ENCODE results near the gene DCLK2. TPM values are rescaled to one million over a fixed set of nuclear protein-coding genes. Genes with fewer than 3 reads are reported as not detected.
"Not testable (repeated sequence)": the region's sequence is repeated elsewhere in the genome, so short reads cannot be mapped to it uniquely, and the experiment has no call there.

The DCLK2 gene
- total RNA-seq, 1 experiment from 2014 or later = 2.7 TPM

- ATAC-seq = no peak
- ChIA-PET CTCF (no interaction called here), RAD21 (ENCODE audit: low non-redundant PET in 1 of 2, low total read pairs in 2 of 2, uncharacterized antibody in 2 of 2, unreplicated experiment in 2 of 2) (no interaction called here), POLR2A (no interaction called here)
- no peak overlapping the region for H2AFZ ChIP-seq (ENCODE audit: low read depth, low read length, poor library complexity, severe bottlenecking)
- H4K20me1 ChIP-seq (ENCODE audit: insufficient read depth) = no peaks in the 10 kb centered on the region
- DNase-seq (ENCODE audit: low read depth, low spot score) = no peak
- no peaks in the 10 kb centered on the region for H3K79me2 ChIP-seq (ENCODE audit: insufficient read depth, low read length)
- H3K9ac ChIP-seq (ENCODE audit: low read length) = no peak overlapping the region
- no peak overlapping the region for H3K4me3 ChIP-seq (replicated peaks in 1 of 2; ENCODE audit: low read depth in 1 of 2, low read length in 2 of 2)
- no TSS peak for BruUV-seq (replicated peaks)
- no peak overlapping the region for H3K4me2 ChIP-seq (ENCODE audit: low read length)
- H3K9me2 ChIP-seq (ENCODE audit: insufficient read depth) = no peaks in the 10 kb centered on the region
- no peaks in the 10 kb centered on the region for H3K9me3 ChIP-seq (ENCODE audit: control insufficient read depth in 1 of 2, insufficient read depth in 1 of 2, low read depth in 1 of 2, low read length in 2 of 2)
- no peak overlapping the region for H3K27ac ChIP-seq (ENCODE audit: low read depth, low read length)
- no peaks in the 10 kb centered on the region for H3K36me3 ChIP-seq (ENCODE audit: control insufficient read depth in 1 of 2, insufficient read depth in 2 of 2, low read length in 2 of 2)
- TF ChIP-seq SP1 (IDR thresholded peaks at IDR 0.05; ENCODE audit: low read depth) (no peak), ELF1 (IDR thresholded peaks at IDR 0.05; ENCODE audit: borderline replicate concordance, low read depth) (no peak), CEBPB (IDR thresholded peaks at IDR 0.05; ENCODE audit: low read depth) (no peak)
- no peaks in the 10 kb centered on the region for H3K27me3 ChIP-seq (ENCODE audit: insufficient read depth, low read length)
- H3K4me1 ChIP-seq (ENCODE audit: control insufficient read depth in 1 of 2, insufficient read depth in 2 of 2, low read length in 2 of 2) = no peaks in the 10 kb centered on the region
- intact Hi-C loops (cut with micrococcal nuclease) = no loop called here
These were observed 103.3 kb downstream of the DCLK2 start for GRCh38 chr4:150181536-150181935.

GRCh38 chr4:150182794-150183193 is 104.5 kb downstream of the DCLK2 start:
- Histone ChIP-seq H3K9me2 (ENCODE audit: insufficient read depth) (no peaks in the 10 kb centered on the region), H3K9me3 (ENCODE audit: control insufficient read depth in 1 of 2, insufficient read depth in 1 of 2, low read depth in 1 of 2, low read length in 2 of 2) (no peaks in the 10 kb centered on the region), H3K79me2 (ENCODE audit: insufficient read depth, low read length) (no peaks in the 10 kb centered on the region), H3K36me3 (ENCODE audit: control insufficient read depth in 1 of 2, insufficient read depth in 2 of 2, low read length in 2 of 2) (no peaks in the 10 kb centered on the region), H3K4me1 (ENCODE audit: control insufficient read depth in 1 of 2, insufficient read depth in 2 of 2, low read length in 2 of 2) (no peaks in the 10 kb centered on the region), H4K20me1 (ENCODE audit: insufficient read depth) (no peaks in the 10 kb centered on the region), H3K4me3 (replicated peaks in 1 of 2; ENCODE audit: low read depth in 1 of 2, low read length in 2 of 2) (no peak overlapping the region), H3K4me2 (ENCODE audit: low read length) (no peak overlapping the region), H3K9ac (ENCODE audit: low read length) (no peak overlapping the region), H3K27ac (ENCODE audit: low read depth, low read length) (no peak overlapping the region), H3K27me3 (ENCODE audit: insufficient read depth, low read length) (no peaks in the 10 kb centered on the region), H2AFZ (ENCODE audit: low read depth, low read length, poor library complexity, severe bottlenecking) (no peak overlapping the region)
- ChIA-PET CTCF (no interaction called here), POLR2A (no interaction called here), RAD21 (ENCODE audit: low non-redundant PET in 1 of 2, low total read pairs in 2 of 2, uncharacterized antibody in 2 of 2, unreplicated experiment in 2 of 2) (no interaction called here)
- ATAC-seq = no peak
- no TSS peak for BruUV-seq (replicated peaks)
- TF ChIP-seq ELF1 (IDR thresholded peaks at IDR 0.05; ENCODE audit: borderline replicate concordance, low read depth) (no peak), JUND (IDR thresholded peaks at IDR 0.05) (no peak), TCF7L2 (IDR thresholded peaks at IDR 0.05; ENCODE audit: borderline replicate concordance, extremely low read depth, insufficient read depth, insufficient read length) (no peak), SIN3A (IDR thresholded peaks at IDR 0.05; ENCODE audit: low read depth) (no peak), ZFX (IDR thresholded peaks at IDR 0.05) (no peak), FOSL1 (IDR thresholded peaks at IDR 0.05; ENCODE audit: low read depth) (no peak), EZH2phosphoT487 (IDR thresholded peaks at IDR 0.05; ENCODE audit: borderline replicate concordance) (no peak), CTCF (IDR thresholded peaks at IDR 0.05 in 2 of 3, conservative IDR thresholded peaks at IDR 0.05 in 1 of 3; ENCODE audit: borderline replicate concordance in 1 of 3, insufficient read depth in 1 of 3, low read depth in 2 of 3, low read length in 2 of 3) (no peak), POLR2AphosphoS5 (IDR thresholded peaks at IDR 0.05; ENCODE audit: low read depth, low read length) (no peak), ATF3 (IDR thresholded peaks at IDR 0.05) (no peak), POLR2A (IDR thresholded peaks at IDR 0.05; ENCODE audit: borderline replicate concordance, extremely low read depth, insufficient read depth, insufficient read length) (no peak)
- intact Hi-C loops (cut with micrococcal nuclease) = no loop called here
- no peak for DNase-seq (ENCODE audit: low read depth, low spot score)

GRCh38 chr4:150185033-150185432 is 106.8 kb downstream of the DCLK2 start:
- CTCF ChIA-PET; RAD21 ChIA-PET (ENCODE audit: low non-redundant PET in 1 of 2, low total read pairs in 2 of 2, uncharacterized antibody in 2 of 2, unreplicated experiment in 2 of 2): not testable (repeated sequence)

More at GRCh38 chr4:150185033-150185432, 106.8 kb downstream of the DCLK2 start:
- H3K9me2 ChIP-seq (ENCODE audit: insufficient read depth); H2AFZ ChIP-seq (ENCODE audit: low read depth, low read length, poor library complexity, severe bottlenecking); H4K20me1 ChIP-seq (ENCODE audit: insufficient read depth); H3K36me3 ChIP-seq (ENCODE audit: control insufficient read depth in 1 of 2, insufficient read depth in 2 of 2, low read length in 2 of 2); intact Hi-C loops (cut with micrococcal nuclease); H3K4me1 ChIP-seq (ENCODE audit: control insufficient read depth in 1 of 2, insufficient read depth in 2 of 2, low read length in 2 of 2); H3K4me3 ChIP-seq (replicated peaks in 1 of 2; ENCODE audit: low read depth in 1 of 2, low read length in 2 of 2); BruUV-seq (replicated peaks); DNase-seq (ENCODE audit: low read depth, low spot score); H3K79me2 ChIP-seq (ENCODE audit: insufficient read depth, low read length); H3K27ac ChIP-seq (ENCODE audit: low read depth, low read length); ATAC-seq; H3K9me3 ChIP-seq (ENCODE audit: control insufficient read depth in 1 of 2, insufficient read depth in 1 of 2, low read depth in 1 of 2, low read length in 2 of 2); H3K27me3 ChIP-seq (ENCODE audit: insufficient read depth, low read length); H3K9ac ChIP-seq (ENCODE audit: low read length); H3K4me2 ChIP-seq (ENCODE audit: low read length); POLR2A ChIA-PET: not testable (repeated sequence)

Measured in HCT116 (cell line).